Middle frontal gyrus (tissue), 1 donor: ENCODE measurements around the gene AARS1.
"Not testable (repeated sequence)": the region's sequence is repeated elsewhere in the genome, so short reads cannot be mapped to it uniquely, and the experiment has no call there.

Experiments used
- DNase-seq: peaks from one replicate; pipeline ENCODE4 v3.0.0-alpha.2; 2015; ENCODE audit warnings: low spot score; ENCODE audit errors: extremely low spot score

AARS1 gene

DNA sequence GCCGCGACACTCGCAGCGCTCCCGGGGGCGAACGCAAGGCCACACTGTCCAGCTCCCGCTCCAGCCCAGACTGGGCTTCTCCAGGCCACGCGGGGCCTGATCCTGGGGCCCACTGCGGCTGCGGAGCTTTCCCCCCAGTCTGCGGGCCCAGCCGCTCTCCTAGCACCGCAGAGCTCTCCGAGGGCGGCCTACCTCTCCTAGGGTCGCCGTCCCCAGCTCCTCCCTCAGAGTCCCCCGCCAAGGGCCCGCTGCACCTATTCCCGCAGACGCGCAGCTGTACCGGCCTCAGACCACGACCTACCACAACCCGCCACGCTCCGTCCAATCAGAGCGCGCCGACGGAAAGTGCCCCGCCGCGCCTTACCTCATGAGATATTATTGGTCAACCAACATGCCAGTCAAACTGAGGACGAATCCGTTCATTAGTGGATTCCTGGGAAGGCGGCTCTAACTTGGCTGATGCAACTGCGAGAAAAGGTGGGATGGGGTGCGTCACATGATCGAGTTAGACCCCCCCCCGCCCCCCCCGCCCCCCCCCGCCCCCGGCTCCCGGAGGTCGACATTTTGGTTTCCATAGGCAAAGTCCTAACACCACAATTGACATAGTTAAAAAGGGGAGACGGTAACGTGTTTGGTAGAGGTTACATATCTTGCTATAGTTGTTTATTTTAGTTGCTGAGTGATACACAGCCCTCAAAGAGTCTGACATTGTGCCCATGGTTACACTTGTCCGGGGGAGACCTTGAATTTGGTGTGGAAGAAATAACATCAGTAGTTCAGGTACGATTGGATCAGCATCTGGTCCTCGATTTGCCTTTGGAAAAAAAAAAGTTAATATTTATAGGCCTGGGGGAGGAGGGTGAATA is at the start of gene AARS1:
TSS of gene AARS1 (minus strand) at position 278 of the 866 bp plus-strand sequence. CDS start 6,743 bp downstream, outside the sequence.
- peak; percentile 99 for DNase-seq

DNA sequence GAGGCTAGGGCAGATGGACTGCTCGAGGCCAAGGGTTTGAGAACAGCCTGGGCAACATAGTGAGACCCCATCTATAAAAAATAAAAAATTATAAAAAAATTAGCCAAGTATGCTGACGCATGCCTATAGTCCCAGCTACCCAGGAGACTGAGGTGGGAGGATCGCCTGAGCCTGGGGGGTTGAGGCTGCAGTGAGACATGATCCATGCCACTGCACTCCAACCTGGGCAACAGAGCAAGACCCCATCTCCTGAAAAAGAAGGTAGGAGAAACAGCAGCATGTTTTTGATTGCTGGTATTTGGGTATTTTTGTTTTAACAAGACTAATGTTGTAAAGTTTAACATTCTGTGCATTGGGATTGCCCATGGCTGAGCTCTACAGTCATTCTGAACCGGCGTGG is 48.5 kb upstream of the AARS1 start:
- no peak for DNase-seq

DNA sequence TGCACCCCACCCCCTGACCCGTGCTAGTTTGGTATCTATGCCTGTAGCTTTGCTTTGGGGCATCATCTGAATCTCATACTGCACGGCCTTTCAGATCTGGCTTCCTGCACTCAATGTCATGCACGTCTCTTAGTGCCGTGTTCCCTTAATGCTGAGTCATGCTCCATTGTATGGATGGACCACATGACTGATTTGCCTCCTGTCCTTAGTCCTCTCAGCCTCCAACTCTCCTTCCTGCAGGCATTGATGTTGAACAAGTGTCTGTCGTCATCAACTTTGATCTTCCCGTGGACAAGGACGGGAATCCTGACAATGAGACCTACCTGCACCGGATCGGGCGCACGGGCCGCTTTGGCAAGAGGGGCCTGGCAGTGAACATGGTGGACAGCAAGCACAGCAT is 43.4 kb upstream of the AARS1 start:
- DNase-seq = not testable (repeated sequence)

DNA sequence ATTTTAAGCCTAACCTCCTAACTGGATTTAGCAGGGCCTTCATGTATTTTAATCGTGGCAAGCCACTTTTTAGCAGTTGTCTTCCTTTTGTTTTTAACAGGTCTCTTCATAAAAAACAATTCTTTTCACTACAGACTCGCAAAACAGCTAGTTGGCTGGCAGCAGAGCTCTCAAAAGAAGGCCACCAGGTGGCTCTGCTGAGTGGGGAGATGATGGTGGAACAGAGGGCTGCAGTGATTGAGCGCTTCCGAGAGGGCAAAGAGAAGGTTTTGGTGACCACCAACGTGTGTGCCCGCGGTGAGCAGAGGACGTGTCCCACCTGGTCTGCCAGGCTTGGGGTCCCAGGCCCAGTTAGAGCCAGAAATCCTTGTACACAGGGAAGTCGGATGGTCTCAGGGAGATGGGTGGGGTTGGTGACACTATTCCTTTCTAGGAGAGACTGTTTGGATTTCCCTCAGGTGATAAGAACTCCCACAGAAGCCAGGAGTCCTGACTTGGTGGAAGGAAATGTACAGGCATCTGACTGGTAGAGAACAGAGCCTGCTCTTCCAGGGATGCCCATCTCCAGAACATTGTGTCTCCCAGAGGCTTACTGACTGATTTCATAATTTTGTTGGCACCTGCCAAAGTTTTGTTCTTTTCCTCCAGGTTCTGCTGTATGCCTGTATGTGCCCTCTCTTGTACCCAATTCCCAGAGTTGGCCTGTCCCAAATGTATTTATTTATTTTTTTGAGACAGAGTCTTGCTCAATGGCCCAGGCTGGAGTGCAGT is 42.5 kb upstream of the AARS1 start:
- DNase-seq = no peak

DNA sequence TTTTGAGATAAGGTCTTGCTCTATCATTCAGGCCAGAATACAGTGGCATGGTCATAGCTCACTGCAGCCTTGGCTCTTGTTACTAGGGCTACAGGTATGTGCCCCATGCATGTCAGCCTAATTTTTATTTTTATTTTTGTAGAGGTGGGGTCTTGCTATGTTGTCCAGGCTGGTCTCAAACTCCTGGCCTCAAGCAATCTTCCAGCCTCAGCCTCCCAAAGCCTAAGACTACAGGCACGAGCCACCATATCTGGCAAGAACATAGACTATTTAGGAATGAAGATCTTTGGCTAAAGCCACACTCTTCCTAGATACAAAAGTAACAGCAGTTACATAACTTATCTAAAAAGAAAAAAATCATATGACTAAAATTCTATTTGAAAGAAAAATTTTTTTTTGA is 41.8 kb upstream of the AARS1 start:
- no peak for DNase-seq

DNA sequence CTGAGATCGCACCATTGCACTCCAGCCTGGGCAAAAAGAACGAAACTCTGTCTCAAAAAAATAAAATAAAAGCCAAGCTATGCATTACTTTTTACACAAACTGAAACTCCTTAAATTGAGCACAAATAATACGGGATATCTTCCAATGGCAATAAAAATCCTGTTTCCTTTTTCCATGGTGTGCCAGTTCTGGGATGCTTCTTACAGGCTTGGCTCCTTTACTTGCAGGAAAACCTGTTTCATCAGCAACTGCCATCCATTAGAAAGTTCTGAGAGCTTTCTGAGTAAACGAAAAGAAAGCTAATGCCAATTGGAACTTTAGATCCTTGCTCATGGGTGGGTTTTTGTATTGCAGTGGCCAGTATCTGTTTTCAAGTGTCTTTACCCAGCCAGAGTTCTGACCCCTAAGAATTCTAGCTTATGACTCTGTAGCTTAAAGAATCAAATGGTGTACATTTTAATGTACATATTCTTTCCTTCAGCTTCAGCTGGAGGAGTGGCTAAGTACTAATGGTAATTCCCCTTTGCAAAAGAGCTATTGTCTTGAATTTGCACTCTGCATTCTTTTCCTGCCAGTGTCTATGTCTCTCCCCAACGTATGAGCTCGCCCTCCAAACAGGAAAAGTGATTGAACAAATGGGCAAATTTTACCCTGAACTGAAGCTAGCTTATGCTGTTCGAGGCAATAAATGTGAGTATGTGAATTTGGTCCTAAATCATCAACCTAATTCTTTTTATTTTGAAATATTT is 35.9 kb upstream of the AARS1 start:
- no peak for DNase-seq

DNA sequence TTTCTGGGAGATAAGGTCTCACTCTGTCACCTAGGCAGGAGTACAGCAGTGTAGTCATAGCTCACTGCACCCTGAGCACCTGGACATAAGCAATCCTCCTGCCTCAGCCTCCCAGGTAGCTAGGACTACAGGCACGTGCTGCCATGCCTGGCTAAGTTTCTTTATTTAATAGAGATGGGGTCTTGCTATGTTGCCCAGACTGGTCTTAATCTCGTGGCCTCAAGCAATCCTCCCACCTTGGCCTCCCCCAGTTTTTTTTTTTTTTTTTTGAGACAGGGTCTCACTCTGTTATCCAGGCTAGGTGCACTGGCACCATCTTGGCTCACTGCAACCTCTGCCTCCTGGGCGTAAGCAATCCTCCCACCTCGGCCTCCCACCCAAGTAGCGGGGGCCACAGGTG is 30.8 kb upstream of the AARS1 start:
- no peak for DNase-seq

DNA sequence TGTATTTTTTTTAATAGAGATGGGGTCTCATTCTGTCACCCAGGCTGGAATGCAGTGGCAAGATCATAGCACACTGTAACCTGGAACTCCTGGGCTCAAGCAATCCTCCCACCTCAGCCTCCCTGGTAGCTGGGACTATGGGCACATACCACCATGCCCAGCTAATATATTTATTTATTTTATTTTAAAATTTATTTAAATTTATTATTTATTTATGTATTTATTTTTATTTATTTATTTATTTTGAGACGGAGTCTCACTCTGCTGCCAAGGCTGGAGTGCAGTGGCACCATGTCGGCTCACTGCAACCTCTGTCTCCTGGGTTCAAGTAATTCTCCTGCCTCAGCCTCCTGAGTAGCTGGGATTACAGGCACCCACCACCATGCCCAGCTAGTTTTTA is 18.4 kb upstream of the AARS1 start:
- DNase-seq = not testable (repeated sequence)

DNA sequence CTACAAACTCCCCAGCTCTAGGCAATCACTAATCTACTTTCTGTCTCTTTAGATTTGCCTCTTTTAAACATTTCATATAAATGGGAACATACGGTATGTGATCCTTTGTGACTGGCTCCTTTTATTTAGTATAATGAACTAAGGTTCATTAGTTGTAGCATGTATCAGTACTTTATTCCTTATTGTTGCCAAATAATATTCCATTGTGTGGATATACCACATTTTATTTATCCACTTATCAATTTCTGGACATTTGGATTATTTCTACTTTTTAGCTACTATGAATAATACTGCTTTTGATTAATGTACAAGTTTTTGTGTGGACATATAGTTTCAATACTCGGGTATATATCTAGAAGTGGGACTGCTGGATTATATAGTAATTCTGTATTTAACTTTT is 17.6 kb upstream of the AARS1 start:
- no peak for DNase-seq

DNA sequence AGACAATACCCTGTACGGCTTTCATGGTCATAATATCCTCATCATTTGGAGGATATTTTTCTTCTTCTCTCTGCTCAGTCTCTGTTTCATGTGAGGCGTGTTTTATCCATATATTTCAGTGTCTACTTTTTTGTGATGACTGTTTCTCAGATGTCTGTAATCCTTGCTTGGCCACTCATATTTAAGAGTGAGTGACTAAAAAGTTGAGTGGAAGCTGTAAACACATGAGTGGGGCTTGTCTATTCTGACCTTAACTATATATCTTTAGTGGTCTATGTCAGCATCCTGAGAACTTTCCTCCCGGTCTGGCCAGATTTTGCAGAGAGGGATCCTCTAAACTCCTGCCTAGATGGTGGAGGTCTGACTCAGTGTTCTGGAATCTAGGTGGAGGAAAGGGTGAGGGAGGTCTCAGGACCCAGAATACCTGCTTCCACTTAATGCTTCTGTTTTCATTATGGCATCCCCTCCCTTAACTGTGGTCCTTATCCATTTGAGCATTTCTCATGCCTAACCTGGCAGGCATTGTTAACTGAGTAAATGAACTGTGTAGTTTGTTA is 15.7 kb upstream of the AARS1 start:
- no peak for DNase-seq

DNA sequence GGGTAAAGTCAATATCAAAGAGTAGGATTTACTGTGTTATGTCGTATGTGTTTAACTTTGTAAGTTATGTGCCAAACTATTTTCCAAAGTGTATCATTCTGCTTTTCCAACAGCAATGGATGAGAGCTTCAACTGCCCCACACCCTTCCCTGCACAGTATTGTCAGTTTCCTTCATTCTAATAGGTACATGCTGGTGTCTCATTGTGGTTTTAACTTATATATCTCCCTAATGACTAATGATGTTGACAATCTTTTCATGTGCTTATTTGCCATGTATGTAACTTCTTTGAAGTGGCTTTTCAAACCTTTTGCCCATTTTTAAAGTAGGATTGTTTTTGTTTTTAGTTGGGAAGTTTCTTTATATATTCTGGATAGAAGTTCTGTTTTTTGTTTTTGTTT is 13.4 kb upstream of the AARS1 start:
- no peak for DNase-seq

DNA sequence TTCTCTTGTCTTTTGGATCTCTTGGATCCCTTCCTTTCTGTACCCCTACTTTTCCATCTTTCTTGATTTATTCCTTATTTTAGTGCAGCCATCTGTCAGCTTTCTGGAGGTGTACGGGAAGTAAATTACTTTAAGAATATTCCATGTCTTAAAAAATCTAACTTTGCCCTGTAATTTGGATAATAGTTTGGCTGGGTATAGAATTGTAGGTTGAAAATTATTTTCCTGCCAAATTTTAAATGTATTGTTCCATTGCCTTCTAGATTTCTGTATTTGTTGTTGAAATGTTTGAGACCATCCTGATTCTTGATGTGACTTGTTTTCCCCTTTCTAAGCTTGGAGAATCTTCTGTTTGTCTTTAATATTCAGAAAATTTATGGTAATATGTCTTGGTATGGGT is 11.8 kb upstream of the AARS1 start:
- DNase-seq = no peak

DNA sequence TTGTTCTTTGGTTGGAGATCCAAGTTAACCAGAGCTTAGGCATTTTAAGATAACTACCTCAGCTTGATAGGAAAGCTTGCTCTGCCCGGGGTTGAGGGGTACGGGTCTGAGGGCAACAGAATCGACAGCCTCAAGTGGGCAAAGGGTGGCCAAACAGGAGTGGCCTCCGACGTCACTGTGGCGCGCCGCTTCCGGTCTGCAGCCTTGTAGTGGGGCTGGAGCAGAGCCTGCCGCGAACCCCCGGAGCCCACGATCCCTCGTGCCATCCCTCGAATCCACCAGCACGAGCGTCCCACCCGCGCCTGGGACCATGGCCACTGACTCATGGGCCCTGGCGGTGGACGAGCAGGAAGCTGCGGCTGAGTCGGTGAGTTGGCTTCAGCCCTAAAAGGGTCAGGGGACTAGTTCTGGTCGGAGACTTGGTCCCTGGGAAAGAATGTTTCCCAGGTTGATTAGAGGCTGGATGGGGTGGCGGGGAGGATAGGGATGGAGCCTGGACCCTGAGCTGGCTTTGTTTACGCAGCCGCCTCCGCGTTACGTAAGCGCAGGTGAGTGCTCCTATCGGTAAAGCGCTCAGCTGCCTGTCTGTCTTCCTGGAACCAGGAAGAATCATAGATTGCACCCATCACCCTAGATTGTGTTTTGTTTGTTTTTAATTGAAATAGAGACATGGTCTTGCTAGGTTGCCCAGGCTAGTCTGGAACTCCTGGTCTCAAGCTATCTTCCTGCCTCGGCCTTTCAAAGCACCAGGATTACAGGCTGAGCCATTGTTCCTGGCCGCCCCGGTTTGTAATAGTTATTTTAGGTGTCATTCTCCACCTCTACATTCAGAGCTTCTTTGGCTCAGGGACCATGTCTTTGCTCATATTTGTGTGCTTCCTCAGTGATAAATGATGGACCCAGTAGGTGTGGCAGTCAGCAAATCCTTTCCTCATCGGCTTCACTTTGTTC is 10.0 kb upstream of the AARS1 start, which contains the start of gene DDX19B:
TSS of gene DDX19B (plus strand) at position 199 of the 951 bp plus-strand sequence. CDS start at position 311, 112 bp downstream.
- DNase-seq = peak; percentile 38

DNA sequence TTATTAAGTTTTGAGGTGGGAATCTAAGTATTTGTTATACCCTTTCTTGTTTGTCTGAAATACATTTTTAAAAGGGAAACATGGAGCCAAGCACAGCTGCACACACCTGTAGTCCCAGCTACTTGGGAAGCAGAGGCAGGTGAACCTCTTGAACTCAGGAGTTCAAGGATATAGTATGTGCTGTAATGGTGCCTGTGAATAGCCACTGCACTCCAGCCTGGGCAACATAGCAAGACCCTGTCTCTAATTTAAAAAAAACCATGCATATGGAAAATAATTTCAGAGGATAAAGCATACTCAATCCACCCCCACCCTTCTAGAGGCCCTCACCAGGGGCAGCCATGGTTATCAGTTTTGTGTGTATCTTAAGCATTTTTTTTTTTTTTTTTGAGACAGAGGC is 6.3 kb upstream of the AARS1 start:
- no peak for DNase-seq

DNA sequence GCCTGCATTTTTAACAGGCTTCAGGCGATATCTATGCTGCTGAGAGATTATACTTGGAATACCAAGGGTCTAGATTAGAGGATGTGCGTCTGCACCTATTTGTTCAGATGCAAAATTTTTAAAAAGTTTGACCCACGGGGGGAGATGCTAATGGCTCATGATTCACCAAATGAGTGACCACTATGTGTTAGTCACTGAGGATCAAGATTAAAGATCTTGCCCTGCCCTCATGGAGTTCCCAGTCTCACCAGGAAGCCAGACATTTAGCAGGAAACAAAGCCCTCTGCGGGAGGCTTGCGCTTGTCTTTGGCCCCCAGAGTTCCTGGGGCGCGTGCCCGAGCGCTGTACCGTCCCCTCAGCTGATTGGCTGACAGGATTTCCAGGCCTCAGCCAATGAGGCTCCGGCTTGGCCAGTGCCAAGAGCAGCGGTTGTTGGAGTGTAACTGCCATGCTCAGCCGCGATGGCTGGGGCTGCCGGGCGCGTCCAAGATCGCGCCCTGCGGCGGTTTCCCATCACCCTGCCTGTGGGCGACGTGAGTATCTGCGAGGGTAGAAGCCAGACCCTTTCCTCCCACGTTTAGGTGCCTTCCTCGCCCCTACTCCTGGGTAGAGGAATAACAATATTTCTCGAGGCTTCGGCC is 5.2 kb upstream of the AARS1 start:
- DNase-seq = no peak

DNA sequence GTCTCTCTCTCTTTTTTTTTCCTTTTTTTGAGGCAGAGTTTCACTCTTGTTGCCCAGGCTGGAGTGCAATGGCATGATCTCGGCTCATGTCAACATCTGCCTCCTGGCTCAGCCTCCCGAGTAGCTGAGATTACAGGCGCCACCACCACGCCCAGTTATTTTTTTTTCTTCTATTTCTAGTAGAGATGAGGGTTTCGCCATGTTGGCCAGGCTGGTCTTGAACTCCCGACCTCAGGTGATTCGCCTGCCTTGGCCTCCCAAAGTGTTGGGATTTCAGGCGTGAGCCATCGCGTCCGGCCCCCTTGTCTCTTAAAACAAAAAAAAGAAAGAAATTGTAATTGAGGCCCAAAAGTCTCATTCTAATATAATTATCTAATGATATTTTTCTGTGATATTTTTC is 2.8 kb upstream of the AARS1 start:
- DNase-seq = not testable (repeated sequence)

DNA sequence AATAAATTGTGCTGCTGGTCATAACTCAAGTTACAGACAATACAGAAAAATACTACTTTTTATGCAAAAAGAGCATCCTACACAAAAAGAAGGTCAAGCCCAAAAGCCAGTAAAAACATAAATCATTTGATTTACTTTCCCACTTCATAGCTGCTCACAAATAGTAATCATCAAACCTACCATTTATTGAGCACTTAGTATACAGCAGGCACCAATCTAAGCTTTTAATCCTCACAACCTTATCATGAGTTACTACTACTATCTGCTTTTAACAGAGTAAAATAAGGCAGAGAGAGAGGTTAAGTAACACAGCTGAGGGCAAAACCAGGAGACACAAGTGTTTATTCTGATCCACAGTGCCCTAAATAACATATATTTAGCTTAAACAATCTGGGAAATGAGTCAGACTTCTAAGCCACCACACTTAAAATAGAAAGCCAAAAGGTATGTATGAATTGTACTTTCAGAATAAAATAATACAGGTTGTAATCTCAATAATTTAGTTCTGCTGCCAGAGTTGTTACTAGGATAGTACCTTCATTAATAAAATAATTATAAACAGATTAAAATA is 1.7 kb upstream of the AARS1 start:
- no peak for DNase-seq

DNA sequence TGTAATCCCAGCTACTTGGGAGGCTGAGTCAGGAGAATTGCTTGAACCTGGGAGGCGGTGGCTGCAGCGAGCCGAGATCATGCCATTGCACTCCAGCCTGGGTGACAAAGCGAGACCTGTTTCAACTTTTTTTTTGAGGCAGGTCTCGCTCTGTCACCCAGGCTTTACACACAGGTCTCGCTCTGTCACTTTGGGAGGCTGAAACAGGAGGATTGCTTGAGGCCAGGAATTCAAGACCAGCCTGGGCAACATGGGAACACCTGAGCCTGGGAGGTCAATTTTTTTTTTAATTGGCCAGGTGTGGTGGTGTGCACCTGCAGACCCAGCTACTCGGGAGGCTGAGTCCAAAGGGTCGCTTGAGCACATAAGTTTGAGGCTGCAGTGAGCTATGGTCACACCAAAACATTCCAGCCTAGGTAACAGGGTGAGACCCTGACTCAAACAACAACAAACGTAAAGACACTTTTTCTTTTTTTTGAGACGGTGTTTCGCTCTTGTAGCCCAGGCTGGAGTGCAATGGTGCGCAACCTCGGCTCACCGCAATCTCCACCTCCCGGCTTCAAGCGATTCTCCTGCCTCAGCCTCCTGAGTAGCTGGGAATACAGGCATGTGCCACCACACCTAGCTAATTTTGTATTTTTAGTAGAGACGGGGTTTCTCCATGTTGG is 1.9 kb downstream of the AARS1 start:
- DNase-seq = not testable (repeated sequence)

DNA sequence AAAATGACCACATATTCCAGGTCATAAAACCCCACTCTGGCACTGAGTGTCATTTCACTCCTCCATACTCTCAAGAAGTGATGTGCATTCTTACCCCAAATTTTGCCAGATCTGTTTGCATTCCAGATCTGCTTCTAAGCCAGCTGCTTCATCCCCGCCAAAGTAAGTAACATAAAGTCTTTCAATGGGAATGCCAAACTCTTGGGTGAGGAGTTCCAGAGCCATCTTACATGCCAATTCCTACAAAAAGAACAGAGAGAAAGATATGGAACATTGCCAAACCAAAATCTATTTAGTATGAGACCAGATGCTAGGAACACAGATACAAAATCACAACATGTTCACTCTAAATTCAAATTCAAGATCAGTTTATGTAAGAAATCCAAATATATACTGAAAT is 12.9 kb downstream of the AARS1 start:
- DNase-seq = no peak
